Measurements from ENCODE around the gene ZNF837.
"Not testable (repeated sequence)": the region's sequence is repeated elsewhere in the genome, so short reads cannot be mapped to it uniquely, and the experiment has no call there.

The ZNF837 gene

DNA sequence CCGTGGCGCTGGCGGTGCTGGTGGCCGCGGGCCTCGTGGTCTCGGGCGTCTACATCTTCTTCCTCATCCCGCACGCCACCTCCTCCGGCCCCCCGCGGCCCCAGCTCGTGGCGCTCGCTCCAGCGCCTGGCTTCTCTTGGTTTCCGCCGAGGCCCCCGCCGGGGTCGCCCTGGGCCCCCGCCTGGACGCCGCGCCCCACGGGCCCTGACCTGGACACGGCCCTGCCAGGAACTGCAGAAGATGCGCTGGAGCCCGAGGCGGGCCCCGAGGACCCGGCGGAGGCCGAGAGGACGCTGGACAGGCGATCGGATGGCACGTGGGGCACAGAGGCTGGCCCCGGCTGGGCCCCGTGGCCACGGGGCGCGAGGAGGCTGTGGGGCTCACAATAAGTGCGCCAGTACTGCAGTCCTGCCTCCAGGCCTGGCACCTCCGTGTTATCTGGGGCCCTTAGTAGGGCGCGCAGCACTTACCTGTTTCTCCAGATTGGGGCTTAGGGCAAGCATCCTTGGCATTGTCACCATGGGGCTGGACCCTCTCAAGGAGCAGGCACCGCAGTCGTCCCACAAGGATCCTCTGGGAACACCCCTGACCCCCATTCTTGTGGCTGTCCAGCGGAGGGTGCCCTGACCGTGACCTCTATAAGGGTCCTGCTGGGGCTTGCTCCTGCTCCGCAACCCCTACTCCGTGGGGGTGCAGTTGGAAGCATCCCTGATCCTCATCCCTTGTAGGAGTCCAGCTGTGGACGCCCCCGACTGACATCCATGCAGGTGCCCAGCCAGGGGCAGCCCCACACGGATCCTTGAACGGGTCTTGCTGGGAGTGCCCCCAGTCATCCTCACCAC is 16.1 kb upstream of the ZNF837 start:
- DNase-seq (ENCODE audit: low read depth in 2 of 2) = no peak

- no peak for DNase-seq (ENCODE audit: low read depth in 2 of 2)
Measured at GRCh38 chr19:58395979-58396627, 15.3 kb upstream of the ZNF837 start.

DNA sequence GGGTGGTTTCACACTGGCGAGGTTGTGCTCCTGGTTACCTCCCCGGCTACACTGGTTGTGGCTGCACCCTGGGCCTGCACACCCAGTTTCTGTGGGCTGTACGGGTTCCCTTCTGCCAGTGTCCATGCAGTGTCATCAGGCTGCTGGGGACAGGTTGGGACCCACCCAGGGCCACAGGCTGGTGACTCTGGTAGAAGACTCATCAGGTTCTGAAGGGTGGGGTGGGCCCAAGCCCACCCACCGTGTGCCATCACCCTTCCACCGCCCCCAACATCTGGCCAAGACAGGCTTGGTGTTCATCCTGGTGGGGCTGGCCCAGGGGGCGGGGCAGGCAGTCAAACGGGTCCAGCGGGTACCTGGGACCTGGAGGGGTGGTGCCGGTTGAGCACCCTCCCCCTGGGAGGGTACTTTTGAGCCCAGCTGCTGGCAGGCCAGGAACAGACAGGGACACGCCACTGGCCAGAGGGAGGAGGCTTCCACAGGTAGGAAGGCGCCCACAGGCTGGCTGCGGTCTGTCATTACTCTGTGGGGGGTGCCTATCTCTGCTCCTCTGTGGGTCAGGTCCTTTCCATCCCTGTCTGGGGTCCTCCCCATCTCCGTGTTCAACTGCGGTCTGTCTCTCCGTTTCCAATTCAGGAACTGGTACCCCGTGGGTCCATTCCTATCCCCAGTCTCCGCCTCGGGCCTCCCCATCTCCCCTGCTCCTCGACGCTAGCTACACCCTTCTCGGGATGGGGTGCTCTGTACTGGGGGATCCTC is 14.6 kb upstream of the ZNF837 start, which contains the start of gene RNF225:
TSS of gene RNF225 (plus strand) at position 437 of the 759 bp plus-strand sequence. CDS start 434 bp downstream, outside the sequence.
- DNase-seq (ENCODE audit: low read depth in 2 of 2) = no peak

DNA sequence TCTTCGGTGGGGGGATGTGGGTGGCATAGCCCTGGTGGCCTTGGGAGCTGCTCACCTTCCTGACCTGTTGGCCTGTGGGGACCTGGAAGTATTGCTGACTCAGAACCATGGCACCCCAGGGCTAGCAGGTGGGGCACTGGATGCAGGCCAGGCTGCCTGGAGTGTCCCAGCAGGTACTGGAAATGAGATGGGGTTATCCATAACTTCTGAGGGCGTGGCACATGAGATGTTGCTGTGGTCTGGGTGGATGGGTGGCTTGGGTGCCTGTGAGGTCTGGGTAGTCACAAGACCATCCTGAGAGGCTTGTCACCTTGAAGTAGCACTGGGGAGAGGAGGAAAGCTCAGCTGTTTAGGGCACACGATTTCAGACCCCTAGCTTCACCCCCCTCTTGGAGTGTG is 14.0 kb upstream of the ZNF837 start:
- DNase-seq (ENCODE audit: low read depth in 2 of 2) = no peak

GRCh38 chr19:58393725-58394033 is 12.8 kb upstream of the ZNF837 start:
- no peak for DNase-seq (ENCODE audit: low read depth in 2 of 2)

GRCh38 chr19:58392945-58393724 is 12.3 kb upstream of the ZNF837 start:
- DNase-seq (ENCODE audit: low read depth in 2 of 2) = no peak

- DNase-seq (ENCODE audit: low read depth in 2 of 2) = no peak
Measured at GRCh38 chr19:58388175-58388526, 7.3 kb upstream of the ZNF837 start.

DNA sequence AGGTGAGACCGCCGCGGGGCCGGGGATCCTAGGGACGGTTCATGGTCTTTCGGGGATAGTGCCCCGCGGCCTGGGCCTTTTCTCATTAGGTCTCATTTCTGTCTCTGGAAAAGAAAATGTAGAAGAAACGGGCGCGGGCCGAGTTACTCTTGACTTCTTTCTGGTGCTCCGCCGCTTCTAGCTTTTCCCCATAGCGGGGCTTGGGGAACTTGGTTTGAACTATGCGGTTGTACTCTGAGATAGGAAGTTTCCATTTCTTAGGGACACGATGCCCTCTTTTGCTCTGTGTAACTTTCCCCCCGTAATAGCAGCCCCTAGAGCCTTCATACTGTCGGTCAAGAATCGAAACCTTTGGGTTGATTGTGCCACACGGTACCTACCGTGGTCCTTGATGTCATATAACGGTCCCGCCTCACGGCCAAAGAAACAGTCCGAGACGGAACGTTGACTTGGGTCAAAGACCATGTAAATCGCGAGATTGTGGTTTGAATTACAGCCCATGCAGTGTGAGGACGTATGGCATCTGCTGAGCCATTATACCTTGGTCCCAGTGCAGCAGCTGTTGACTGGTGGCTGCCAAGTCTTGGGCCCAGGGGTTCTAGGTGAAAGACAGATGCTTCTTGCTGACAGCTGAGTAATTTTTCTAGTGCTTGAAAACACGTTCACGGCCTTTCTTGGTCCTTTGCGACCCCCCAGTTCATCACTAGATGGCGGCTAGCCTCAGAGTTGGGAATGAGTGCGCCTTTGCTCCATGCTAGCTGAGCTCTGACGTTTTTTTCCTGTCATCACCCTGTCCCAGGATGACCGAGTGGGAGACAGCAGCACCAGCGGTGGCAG is 6.7 kb upstream of the ZNF837 start:
- DNase-seq (ENCODE audit: low read depth in 2 of 2) = no peak

GRCh38 chr19:58386576-58387337 is 5.9 kb upstream of the ZNF837 start, which contains the start of gene RPS5:
Gene RPS5, plus strand, starts transcription at chr19:58387269. Its CDS starts 869 bp downstream, at chr19:58388138.
- DNase-seq (ENCODE audit: low read depth in 2 of 2) = peak; percentile 89 to 94

- DNase-seq (ENCODE audit: low read depth in 2 of 2) = no peak
Measured at GRCh38 chr19:58385891-58386575, 5.2 kb upstream of the ZNF837 start.

DNA sequence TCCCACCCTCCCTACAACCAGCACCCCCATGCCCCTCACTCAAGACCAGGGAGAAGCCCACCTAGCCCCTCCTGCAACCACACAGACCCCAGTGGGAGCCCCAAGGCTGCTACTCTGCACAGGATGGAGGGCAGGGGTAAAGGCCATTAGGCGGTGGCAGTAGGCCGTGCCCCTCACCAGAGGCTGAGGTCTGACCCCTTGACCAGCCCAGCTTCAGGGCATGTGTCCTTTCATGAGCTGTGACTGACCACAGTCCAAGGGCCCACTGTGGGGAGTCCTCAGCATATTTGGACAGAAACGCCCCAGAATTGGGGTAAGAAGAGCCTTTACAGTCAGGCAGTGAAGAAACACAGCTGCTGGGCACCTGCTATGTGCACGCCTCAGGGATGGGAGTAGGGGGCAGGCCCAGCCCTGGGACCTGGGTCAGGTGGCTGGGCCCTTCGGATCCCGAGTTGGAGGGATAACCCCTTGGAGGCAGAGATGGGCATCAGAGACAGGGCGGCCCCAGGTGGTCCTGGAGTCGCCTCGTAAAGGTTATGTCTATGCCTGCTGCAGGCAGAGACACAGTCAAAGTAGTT is 4.6 kb upstream of the ZNF837 start:
- no peak for DNase-seq (ENCODE audit: low read depth in 2 of 2)

GRCh38 chr19:58382997-58383603 is 2.3 kb upstream of the ZNF837 start:
- DNase-seq (ENCODE audit: low read depth in 2 of 2) = no peak

GRCh38 chr19:58381460-58382212 is 806 bp upstream of the ZNF837 start:
- DNase-seq (ENCODE audit: low read depth in 2 of 2) = no peak

DNA sequence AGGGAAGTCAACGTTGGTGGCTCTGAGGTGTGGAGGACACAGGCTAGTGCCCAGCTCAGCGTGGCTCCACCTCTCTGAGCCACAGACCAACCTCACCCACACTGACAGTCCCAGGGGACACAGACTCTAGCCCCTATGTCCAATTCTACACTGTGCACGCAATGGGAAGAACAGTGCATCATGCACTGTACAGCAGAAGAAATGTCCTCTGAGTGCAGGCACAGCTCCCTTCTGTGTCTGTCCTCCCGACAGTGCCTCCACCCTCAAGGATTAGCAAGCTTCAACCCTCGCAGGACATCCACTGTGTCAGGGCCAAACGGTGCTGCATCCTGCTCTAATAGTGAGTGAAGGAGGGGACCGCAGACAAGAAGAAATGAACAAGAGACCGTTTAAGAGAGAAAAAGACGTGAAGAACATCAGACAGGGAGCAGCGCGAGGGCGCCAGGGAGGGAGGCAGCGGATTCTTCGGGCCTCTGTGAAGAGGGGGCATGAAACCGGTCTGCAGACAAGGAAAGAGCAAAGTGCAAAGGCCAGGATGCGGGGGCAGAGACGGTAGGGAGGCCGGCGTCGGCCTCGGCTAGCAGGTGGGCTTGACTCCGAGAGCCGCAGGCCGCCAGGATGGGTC is 681 bp downstream of the ZNF837 start:
- DNase-seq (ENCODE audit: low read depth in 2 of 2) = no peak

GRCh38 chr19:58379246-58379645 is 1.6 kb downstream of the ZNF837 start:
- DNase-seq (ENCODE audit: low read depth in 2 of 2) = no peak

DNA sequence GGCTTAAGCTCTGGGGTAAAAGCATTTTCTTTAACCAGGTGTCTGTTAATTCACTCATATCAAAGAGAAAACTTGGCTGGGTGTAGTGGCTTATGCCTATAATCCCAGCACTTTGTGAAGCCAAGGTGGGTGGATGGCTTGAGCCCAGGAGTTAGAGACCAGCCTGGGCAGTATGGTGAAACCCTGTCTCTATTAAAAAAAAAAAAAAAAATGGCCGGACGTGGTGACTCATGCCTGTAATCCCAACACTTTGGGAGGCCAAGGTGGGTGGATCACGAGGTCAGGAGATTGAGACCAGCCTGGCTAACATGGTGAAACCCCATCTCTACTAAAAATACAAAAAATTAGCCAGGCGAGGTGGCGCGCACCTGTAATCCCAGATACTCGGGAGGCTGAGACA is 4.1 kb downstream of the ZNF837 start:
- DNase-seq (ENCODE audit: low read depth in 2 of 2) = not testable (repeated sequence)

DNA sequence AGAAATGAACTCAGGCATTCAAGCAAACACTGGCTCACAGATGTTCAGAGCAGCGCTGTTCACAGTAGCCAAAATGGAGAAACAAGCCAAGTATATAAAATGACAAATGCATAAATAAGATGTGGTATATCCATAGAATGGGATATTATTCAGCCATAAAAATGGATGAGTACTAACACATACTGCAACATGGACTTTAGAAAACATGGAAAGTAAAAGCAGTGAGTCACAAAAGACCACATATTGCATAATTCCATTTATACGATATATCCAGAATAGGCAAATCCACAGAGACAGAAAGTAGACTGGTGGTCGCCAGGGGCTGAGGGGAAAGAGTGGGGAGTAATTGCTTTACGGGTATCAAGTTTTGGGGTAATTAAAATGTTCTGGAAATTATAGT is 6.6 kb downstream of the ZNF837 start:
- no peak for DNase-seq (ENCODE audit: low read depth in 2 of 2)
